Neuronal stem cell (in vitro differentiated cells): Measurements from ENCODE around the gene UBL3. TPM values are rescaled to one million over a fixed set of nuclear protein-coding genes. Genes with fewer than 3 reads are reported as not detected.

Source experiments
- DNase-seq: peaks from one replicate; pipeline ENCODE4 v3.0.0-alpha.2; 2013; ENCODE audit warnings: low spot score
- H2AFZ ChIP-seq: one replicate; pipeline ENCODE4 v1.6.1; 2013; ENCODE audit warnings: mild to moderate bottlenecking, low read length, inconsistent platforms
- H2AK5ac ChIP-seq: 2 replicates; pipeline ENCODE4 v1.6.1; 2013; ENCODE audit warnings: low read depth, mild to moderate bottlenecking, inconsistent platforms, low read length, moderate library complexity, mixed read lengths
- H2BK120ac ChIP-seq: 2 replicates; pipeline ENCODE4 v1.6.1; 2013; ENCODE audit warnings: low read depth, mild to moderate bottlenecking, inconsistent platforms, low read length, moderate library complexity, mixed read lengths
- H2BK12ac ChIP-seq: one replicate; pipeline ENCODE4 v1.6.1; 2013; ENCODE audit warnings: low read length, inconsistent platforms
- H2BK15ac ChIP-seq: 2 replicates; pipeline ENCODE4 v1.6.1; 2013; ENCODE audit warnings: mild to moderate bottlenecking, low read length, inconsistent platforms, mixed read lengths
- H2BK5ac ChIP-seq: one replicate; pipeline ENCODE4 v1.6.1; 2013; ENCODE audit warnings: inconsistent platforms, mild to moderate bottlenecking, low read length, moderate library complexity
- H3K14ac ChIP-seq: one replicate; pipeline ENCODE4 v1.6.1; 2013; ENCODE audit warnings: low read length, inconsistent platforms
- H3K18ac ChIP-seq: 2 replicates; pipeline ENCODE4 v1.6.1; 2013; ENCODE audit warnings: low read length, inconsistent platforms
- H3K23ac ChIP-seq: 2 replicates; pipeline ENCODE4 v1.6.1; 2013; ENCODE audit warnings: low read depth, mild to moderate bottlenecking, mixed read lengths, low read length, inconsistent platforms; ENCODE audit not compliant: poor library complexity
- H3K27ac ChIP-seq: replicated peaks from 3 replicates; pipeline ENCODE4 v1.5.1; 2013; ENCODE audit warnings: low read length, inconsistent platforms
- H3K27me3 ChIP-seq, 3 experiments: 2 replicates each; pipeline ENCODE4 v1.6.1; 2013; ENCODE audit warnings: low read length in 3 of 3, mild to moderate bottlenecking in 2 of 3, inconsistent platforms in 1 of 3, low read depth in 1 of 3, mixed read lengths in 1 of 3, moderate library complexity in 1 of 3; ENCODE audit not compliant: control insufficient read depth in 3 of 3, insufficient read depth in 3 of 3
- H3K36me3 ChIP-seq, 2 donors: replicated peaks in 1 of 2; 2 replicates each; pipeline ENCODE4 v1.6.1; 2013; ENCODE audit warnings: low read length in 2 of 2; ENCODE audit not compliant: control insufficient read depth in 2 of 2, insufficient read depth in 2 of 2
- H3K4ac ChIP-seq: 2 replicates; pipeline ENCODE4 v1.6.1; 2013; ENCODE audit warnings: inconsistent platforms, mild to moderate bottlenecking, low read length, moderate library complexity
- H3K4me1 ChIP-seq, 2 donors: 1 replicate in 1 of 2; 2 replicates in 1 of 2; pipeline ENCODE4 v1.6.1; 2013; ENCODE audit warnings: low read length in 2 of 2, low read depth in 1 of 2; ENCODE audit not compliant: control insufficient read depth in 2 of 2, insufficient read depth in 1 of 2
- H3K4me2 ChIP-seq: one replicate; pipeline ENCODE4 v1.6.1; 2013; ENCODE audit warnings: mild to moderate bottlenecking, low read length, inconsistent platforms; ENCODE audit not compliant: insufficient read depth, poor library complexity, severe bottlenecking
- H3K4me3 ChIP-seq, 2 donors: 2 replicates each; pipeline ENCODE4 v1.5.1; 2013; ENCODE audit warnings: low read length in 2 of 2, mild to moderate bottlenecking in 2 of 2, inconsistent platforms in 1 of 2, moderate library complexity in 1 of 2
- H3K79me1 ChIP-seq: one replicate; pipeline ENCODE4 v1.6.1; 2013; ENCODE audit warnings: low read depth, mild to moderate bottlenecking, inconsistent platforms, low read length, moderate library complexity
- H3K9ac ChIP-seq: one replicate; pipeline ENCODE4 v1.6.1; 2013; ENCODE audit warnings: mild to moderate bottlenecking, low read depth, low read length, inconsistent platforms; ENCODE audit not compliant: poor library complexity
- H3K9me3 ChIP-seq, 2 donors: replicated peaks in 1 of 2; 2 replicates each; pipeline versions ENCODE3 to v1.6.1; 2013; ENCODE audit warnings: low read length in 2 of 2, mild to moderate bottlenecking in 2 of 2, inconsistent platforms in 1 of 2, low read depth in 1 of 2, mixed read lengths in 1 of 2, moderate library complexity in 1 of 2; ENCODE audit not compliant: control insufficient read depth in 2 of 2, insufficient read depth in 1 of 2
- H4K8ac ChIP-seq: one replicate; pipeline ENCODE4 v1.6.1; 2013; ENCODE audit warnings: low read depth, mild to moderate bottlenecking, inconsistent platforms, low read length, moderate library complexity
- H4K91ac ChIP-seq: one replicate; pipeline ENCODE4 v1.6.1; 2013; ENCODE audit warnings: low read length, low read depth, mild to moderate bottlenecking, inconsistent platforms; ENCODE audit not compliant: poor library complexity
- WGBS, 2 donors: extraction: QIAGEN DNeasy Blood & Tissue Kit; methylation state at CpG; one replicate each; pipeline ENCODE4 v1.1.7; 2013; ENCODE audit warnings: missing lambda C conversion rate in 2 of 2, mixed read lengths in 1 of 2; ENCODE audit not compliant: insufficient read length in 2 of 2, insufficient replicate concordance in 1 of 2; ENCODE audit errors: extremely low coverage in 2 of 2; 5-methylcytosine and 5-hydroxymethylcytosine counted together
- polyA plus RNA-seq, 2 experiments: library from polyadenylated mRNA; stranded (reverse); fragments of 200-250 nt; gene quantifications; one replicate each; pipeline ENCODE4 v1.2.3, GENCODE V29; 2013

Gene UBL3
- 13.9 TPM for polyA plus RNA-seq (2013, experiment 1 of 2)
- 14.6 TPM for polyA plus RNA-seq (2013, experiment 2 of 2)

- Histone ChIP-seq H3K4me3 (peak within 1 kb of the TSS; percentile 83 to 96), H2BK15ac (peak within 1 kb of the TSS; percentile 81), H3K36me3 (no peaks in the 10 kb centered on the region), H2AFZ (peak within 1 kb of the TSS; percentile 90), H3K27me3 (no peaks in the 10 kb centered on the region), H2AK5ac (no peak within 1 kb of the TSS), H3K4me2 (peak within 1 kb of the TSS; percentile 71), H3K9ac (peak within 1 kb of the TSS; percentile 94), H3K4ac (no peak within 1 kb of the TSS), H3K14ac (peak within 1 kb of the TSS; percentile 47), H2BK5ac (peak within 1 kb of the TSS; percentile 99), H3K23ac (peak within 1 kb of the TSS; percentile 89), H3K79me1 (no peaks in the 10 kb centered on the region), H3K9me3 (no peaks in the 10 kb centered on the region), H3K18ac (peak within 1 kb of the TSS; percentile 94), H4K91ac (no peak within 1 kb of the TSS), H4K8ac (no peak within 1 kb of the TSS), H2BK120ac (no peak within 1 kb of the TSS), H3K27ac (peak within 1 kb of the TSS; percentile 97), H3K4me1 (peaks cover 4 to 12% of the 10 kb centered on the region in 2 donors), H2BK12ac (no peak within 1 kb of the TSS)
- WGBS, 2 donors: no CpG with 5 or more reads among the region's 64 CpGs
- DNase-seq: peak; percentile 96
Observed at GRCh38 chr13:29850213-29850898, at the start of gene UBL3. Gene UBL3, minus strand, starts transcription at chr13:29850617. Its CDS starts 1,079 bp downstream, at chr13:29849538.

GRCh38 chr13:29897102-29897501, 46.7 kb upstream of the UBL3 start:
- WGBS, 2 donors: no CpG with 5 or more reads among the region's 4 CpGs
- H3K4me3 ChIP-seq: no peak overlapping the region

GRCh38 chr13:29893438-29893837, 43.0 kb upstream of the UBL3 start:
- DNase-seq: no peak
- Histone ChIP-seq H2BK120ac (no peak overlapping the region), H3K9ac (no peak overlapping the region), H3K14ac (no peak overlapping the region), H2BK5ac (no peak overlapping the region), H3K4me2 (no peak overlapping the region), H3K36me3 (no peaks in the 10 kb centered on the region), H3K9me3 (no peaks in the 10 kb centered on the region), H3K27me3 (no peaks in the 10 kb centered on the region), H3K79me1 (no peaks in the 10 kb centered on the region), H2BK15ac (no peak overlapping the region), H2AK5ac (no peak overlapping the region), H3K27ac (no peak overlapping the region), H3K23ac (no peak overlapping the region), H4K8ac (no peak overlapping the region), H3K18ac (no peak overlapping the region), H3K4me1 (peaks cover 8 to 13% of the 10 kb centered on the region in 2 donors), H3K4me3 (no peak overlapping the region), H2AFZ (no peak overlapping the region), H3K4ac (no peak overlapping the region), H2BK12ac (no peak overlapping the region), H4K91ac (no peak overlapping the region)

More at GRCh38 chr13:29897102-29897501, 46.7 kb upstream of the UBL3 start:
- no peak overlapping the region for H2AK5ac ChIP-seq
- peaks cover 4 to 6% of the 10 kb centered on the region in 2 donors for H3K4me1 ChIP-seq
- no peak overlapping the region for H2BK15ac ChIP-seq
- no peak overlapping the region for H3K14ac ChIP-seq
- no peak overlapping the region for H3K4ac ChIP-seq
- no peak overlapping the region for H2BK120ac ChIP-seq
- no peaks in the 10 kb centered on the region for H3K79me1 ChIP-seq
- H3K27me3 ChIP-seq: no peaks in the 10 kb centered on the region
- H4K8ac ChIP-seq: no peak overlapping the region
- H2BK12ac ChIP-seq: no peak overlapping the region
- no peak for DNase-seq
- no peak overlapping the region for H2BK5ac ChIP-seq
- no peak overlapping the region for H3K23ac ChIP-seq
- H3K9ac ChIP-seq: no peak overlapping the region
- H3K36me3 ChIP-seq: no peaks in the 10 kb centered on the region
- no peaks in the 10 kb centered on the region for H3K9me3 ChIP-seq
- H3K18ac ChIP-seq: no peak overlapping the region
- H4K91ac ChIP-seq: no peak overlapping the region
- no peak overlapping the region for H2AFZ ChIP-seq
- no peak overlapping the region for H3K4me2 ChIP-seq
- H3K27ac ChIP-seq: no peak overlapping the region

GRCh38 chr13:29892151-29892550, 41.7 kb upstream of the UBL3 start:
- H3K14ac ChIP-seq: no peak overlapping the region
- no CpG with 5 or more reads among the region's 10 CpGs for WGBS, 2 donors
- H2AFZ ChIP-seq: peak overlapping the region; percentile 66
- H3K18ac ChIP-seq: peak overlapping the region; percentile 39
- peaks cover 8 to 16% of the 10 kb centered on the region in 2 donors for H3K4me1 ChIP-seq
- H3K9me3 ChIP-seq: no peaks in the 10 kb centered on the region
- H3K23ac ChIP-seq: no peak overlapping the region
- no peak overlapping the region for H2AK5ac ChIP-seq
- H3K27me3 ChIP-seq: no peaks in the 10 kb centered on the region
- no peak overlapping the region for H3K4me3 ChIP-seq
- no peak overlapping the region for H4K8ac ChIP-seq
- no peak overlapping the region for H3K9ac ChIP-seq
- no peak overlapping the region for H3K27ac ChIP-seq
- H4K91ac ChIP-seq: no peak overlapping the region
- no peak overlapping the region for H2BK15ac ChIP-seq
- no peak overlapping the region for H2BK5ac ChIP-seq
- no peak for DNase-seq
- H2BK120ac ChIP-seq: no peak overlapping the region
- no peaks in the 10 kb centered on the region for H3K79me1 ChIP-seq
- H3K4ac ChIP-seq: no peak overlapping the region
- H3K36me3 ChIP-seq: no peaks in the 10 kb centered on the region
- H2BK12ac ChIP-seq: no peak overlapping the region
- H3K4me2 ChIP-seq: no peak overlapping the region
